Measurements from ENCODE around the gene UBE2H. TPM values are rescaled to one million over a fixed set of nuclear protein-coding genes. Genes with fewer than 3 reads are reported as not detected.

Gene UBE2H
- total RNA-seq: 107 TPM
- 40.6 TPM for polyA plus RNA-seq (ENCODE audit: insufficient read depth, low read depth, low replicate concordance)
- long read RNA-seq, donor 1, full-length matches to known transcripts: 15 of 27 reads
- long read RNA-seq, donor 1, partial matches to known transcripts: 12 of 27 reads
- long read RNA-seq, donor 1, other reads (novel, unspliced or antisense): 0 of 27 reads
- long read RNA-seq, donor 2, full-length matches to known transcripts: 27 of 36 reads
- long read RNA-seq, donor 2, partial matches to known transcripts: 9 of 36 reads
- long read RNA-seq, donor 2, other reads (novel, unspliced or antisense): 0 of 36 reads
- long read RNA-seq, donor 3, full-length matches to known transcripts: 19 of 19 reads
- long read RNA-seq, donor 3, partial matches to known transcripts: 0 of 19 reads
- long read RNA-seq, donor 3, other reads (novel, unspliced or antisense): 0 of 19 reads
- long read RNA-seq, donor 4, full-length matches to known transcripts: 16 of 16 reads
- long read RNA-seq, donor 4, partial matches to known transcripts: 0 of 16 reads
- long read RNA-seq, donor 4, other reads (novel, unspliced or antisense): 0 of 16 reads
- long read RNA-seq, donor 5: 0 reads
- long read RNA-seq, donor 6, full-length matches to known transcripts: 4 of 4 reads
- long read RNA-seq, donor 6, partial matches to known transcripts: 0 of 4 reads
- long read RNA-seq, donor 6, other reads (novel, unspliced or antisense): 0 of 4 reads
- long read RNA-seq, donor 7, full-length matches to known transcripts: 101 of 140 reads
- long read RNA-seq, donor 7, partial matches to known transcripts: 2 of 140 reads
- long read RNA-seq, donor 7, other reads (novel, unspliced or antisense): 37 of 140 reads
- long read RNA-seq, donor 8, full-length matches to known transcripts: 9 of 28 reads
- long read RNA-seq, donor 8, partial matches to known transcripts: 19 of 28 reads
- long read RNA-seq, donor 8, other reads (novel, unspliced or antisense): 0 of 28 reads
- long read RNA-seq, donor 9, full-length matches to known transcripts: 5 of 5 reads
- long read RNA-seq, donor 9, partial matches to known transcripts: 0 of 5 reads
- long read RNA-seq, donor 9, other reads (novel, unspliced or antisense): 0 of 5 reads
- long read RNA-seq, donor 10, full-length matches to known transcripts: 20 of 35 reads
- long read RNA-seq, donor 10, partial matches to known transcripts: 15 of 35 reads
- long read RNA-seq, donor 10, other reads (novel, unspliced or antisense): 0 of 35 reads

DNA sequence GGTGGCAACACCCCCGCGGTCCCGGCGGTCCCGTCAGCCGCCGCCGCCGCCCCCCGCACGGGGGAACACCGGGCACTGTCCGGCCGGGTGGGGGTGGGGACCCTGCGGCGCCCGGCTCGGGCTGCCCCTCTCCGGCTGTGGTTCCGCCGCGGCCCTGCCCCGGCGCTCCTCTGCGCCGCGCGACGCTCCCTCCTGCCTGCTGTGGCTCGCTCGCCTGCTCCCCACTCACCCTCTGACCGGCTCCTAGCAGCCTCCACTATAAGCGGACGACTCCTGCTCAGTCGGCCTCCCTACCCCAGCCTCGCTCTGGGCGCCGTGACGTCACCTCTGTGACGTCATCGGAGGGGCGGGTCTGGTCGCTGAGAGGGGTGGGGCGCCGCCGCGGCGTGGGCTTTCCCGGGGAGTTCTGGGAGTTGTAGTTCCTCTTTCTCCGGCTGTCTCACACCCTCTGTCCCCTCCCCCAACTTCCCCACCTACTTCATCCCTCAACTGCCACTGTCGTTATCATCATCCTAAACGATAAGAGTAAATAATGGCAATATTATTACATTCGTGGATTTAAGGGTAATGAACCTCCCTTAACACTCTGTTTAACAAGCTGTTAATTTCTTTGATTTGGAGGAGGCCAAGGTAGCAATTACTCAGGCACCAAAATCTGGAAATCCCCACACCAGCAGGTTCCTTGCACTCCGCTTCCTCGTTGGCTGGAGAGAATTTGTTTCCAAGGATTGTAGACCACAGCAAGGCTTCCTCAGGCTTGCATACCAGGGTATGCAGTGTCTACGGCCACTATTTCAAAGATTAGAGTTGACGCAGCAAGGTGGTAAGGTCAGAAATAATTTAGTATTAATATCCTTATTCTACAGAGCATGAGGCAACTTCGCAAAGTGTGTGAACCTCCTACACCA is at the start of gene UBE2H:
TSS of gene UBE2H (minus strand) at position 308 of the 908 bp plus-strand sequence. CDS start 405 bp downstream, outside the sequence.
- Histone ChIP-seq H3K4me3 (ENCODE audit: low read length in 3 of 3) (peak within 1 kb of the TSS; percentile 78 to 91 (median 88)), H3K9me3 (ENCODE audit: control insufficient read depth in 2 of 3, insufficient read depth in 1 of 3, low read length in 3 of 3) (no peaks in the 10 kb centered on the region), H3K27me3 (ENCODE audit: control insufficient read depth, insufficient read depth, low read length) (no peaks in the 10 kb centered on the region), H3K9ac (ENCODE audit: low read length in 3 of 3) (peak within 1 kb of the TSS; percentile 72 to 99 (median 89)), H3K36me3 (ENCODE audit: control insufficient read depth in 2 of 3, insufficient read depth in 3 of 3, low read length in 3 of 3) (no peaks in the 10 kb centered on the region), H3K27ac (ENCODE audit: low read depth in 2 of 2, low read length in 2 of 2) (peak within 1 kb of the TSS; percentile 90 to 98), H3K4me1 (ENCODE audit: control insufficient read depth in 2 of 3, insufficient read depth in 2 of 3, low read depth in 1 of 3, low read length in 3 of 3) (peaks cover 5 to 18% (median 16%) of the 10 kb centered on the region in 3 donors)
- no peak for FAIRE-seq
- intact Hi-C loops (cut with DNase I): no loop called here
- peak; percentile 94 to 98 (median 96) for DNase-seq
- TF ChIP-seq, protein P1, sequence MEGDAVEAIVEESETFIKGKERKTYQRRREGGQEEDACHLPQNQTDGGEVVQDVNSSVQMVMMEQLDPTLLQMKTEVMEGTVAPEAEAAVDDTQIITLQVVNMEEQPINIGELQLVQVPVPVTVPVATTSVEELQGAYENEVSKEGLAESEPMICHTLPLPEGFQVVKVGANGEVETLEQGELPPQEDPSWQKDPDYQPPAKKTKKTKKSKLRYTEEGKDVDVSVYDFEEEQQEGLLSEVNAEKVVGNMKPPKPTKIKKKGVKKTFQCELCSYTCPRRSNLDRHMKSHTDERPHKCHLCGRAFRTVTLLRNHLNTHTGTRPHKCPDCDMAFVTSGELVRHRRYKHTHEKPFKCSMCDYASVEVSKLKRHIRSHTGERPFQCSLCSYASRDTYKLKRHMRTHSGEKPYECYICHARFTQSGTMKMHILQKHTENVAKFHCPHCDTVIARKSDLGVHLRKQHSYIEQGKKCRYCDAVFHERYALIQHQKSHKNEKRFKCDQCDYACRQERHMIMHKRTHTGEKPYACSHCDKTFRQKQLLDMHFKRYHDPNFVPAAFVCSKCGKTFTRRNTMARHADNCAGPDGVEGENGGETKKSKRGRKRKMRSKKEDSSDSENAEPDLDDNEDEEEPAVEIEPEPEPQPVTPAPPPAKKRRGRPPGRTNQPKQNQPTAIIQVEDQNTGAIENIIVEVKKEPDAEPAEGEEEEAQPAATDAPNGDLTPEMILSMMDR (IDR thresholded peaks at IDR 0.05; ENCODE audit: borderline replicate concordance, extremely low read depth, insufficient read depth): no peak

DNA sequence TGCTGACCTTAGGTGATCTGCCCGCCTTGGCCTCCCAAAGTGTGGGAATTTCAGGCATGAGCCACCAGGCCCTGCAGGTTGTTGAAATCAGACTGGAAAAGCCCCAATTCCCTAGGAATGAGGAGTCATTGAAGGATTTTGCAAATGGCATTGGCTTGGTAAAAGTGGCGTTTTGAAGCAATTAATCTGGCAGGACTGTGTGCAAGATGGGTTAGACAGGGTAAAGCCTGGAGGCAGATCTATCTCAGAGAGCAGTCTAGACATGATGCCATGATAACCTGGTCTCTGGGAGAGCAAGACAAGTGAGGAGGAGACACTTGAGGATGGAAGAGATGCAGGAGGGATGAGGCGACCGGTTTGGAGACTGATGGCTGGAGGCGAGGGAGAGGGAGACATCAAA is 45.7 kb upstream of the UBE2H start:
- no peaks in the 10 kb centered on the region for H3K4me1 ChIP-seq (ENCODE audit: control insufficient read depth in 2 of 3, insufficient read depth in 2 of 3, low read depth in 1 of 3, low read length in 3 of 3)
- H3K9me3 ChIP-seq (ENCODE audit: control insufficient read depth in 2 of 3, insufficient read depth in 1 of 3, low read length in 3 of 3): no peaks in the 10 kb centered on the region
- no peak overlapping the region for H3K4me3 ChIP-seq (ENCODE audit: low read length in 3 of 3)
- no peak for FAIRE-seq
- no peaks in the 10 kb centered on the region for H3K27me3 ChIP-seq (ENCODE audit: control insufficient read depth, insufficient read depth, low read length)
- TF ChIP-seq, protein P1 (IDR thresholded peaks at IDR 0.05; ENCODE audit: borderline replicate concordance, extremely low read depth, insufficient read depth): no peak
- H3K36me3 ChIP-seq (ENCODE audit: control insufficient read depth in 2 of 3, insufficient read depth in 3 of 3, low read length in 3 of 3): no peaks in the 10 kb centered on the region
- no peak overlapping the region for H3K27ac ChIP-seq (ENCODE audit: low read depth in 2 of 2, low read length in 2 of 2)
- intact Hi-C loops (cut with DNase I): no loop called here
- no peak overlapping the region for H3K9ac ChIP-seq (ENCODE audit: low read length in 3 of 3)
- no peak for DNase-seq

DNA sequence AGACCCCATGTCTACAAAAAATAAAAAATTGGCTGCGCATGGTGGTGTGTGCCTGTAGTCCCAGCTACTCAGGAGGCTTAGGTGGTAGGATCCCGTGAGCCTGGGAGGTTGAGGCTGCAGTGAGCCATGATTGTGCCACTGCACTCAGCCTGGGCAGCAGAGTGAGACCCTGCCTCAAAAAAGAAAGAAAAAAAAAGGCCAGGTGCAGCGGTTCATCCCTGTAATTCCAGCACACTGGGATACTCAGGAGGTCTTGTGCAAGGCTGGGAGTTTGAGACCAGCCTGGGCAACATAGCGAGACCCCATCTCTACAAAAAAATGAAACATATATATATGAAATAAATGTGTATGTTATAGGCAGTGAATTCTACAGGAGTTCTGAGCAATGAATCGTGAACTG is 44.5 kb upstream of the UBE2H start:
- Histone ChIP-seq H3K4me3 (ENCODE audit: low read length in 3 of 3) (no peak overlapping the region), H3K9me3 (ENCODE audit: control insufficient read depth in 2 of 3, insufficient read depth in 1 of 3, low read length in 3 of 3) (no peaks in the 10 kb centered on the region), H3K9ac (ENCODE audit: low read length in 3 of 3) (no peak overlapping the region), H3K27ac (ENCODE audit: low read depth in 2 of 2, low read length in 2 of 2) (no peak overlapping the region), H3K27me3 (ENCODE audit: control insufficient read depth, insufficient read depth, low read length) (no peaks in the 10 kb centered on the region), H3K36me3 (ENCODE audit: control insufficient read depth in 2 of 3, insufficient read depth in 3 of 3, low read length in 3 of 3) (no peaks in the 10 kb centered on the region), H3K4me1 (ENCODE audit: control insufficient read depth in 2 of 3, insufficient read depth in 2 of 3, low read depth in 1 of 3, low read length in 3 of 3) (no peaks in the 10 kb centered on the region)
- TF ChIP-seq, protein P1 (IDR thresholded peaks at IDR 0.05; ENCODE audit: borderline replicate concordance, extremely low read depth, insufficient read depth): no peak
- DNase-seq (no peak), FAIRE-seq (no peak)
- intact Hi-C loops (cut with DNase I): no loop called here
